ENCODE data around the gene PRM2.

- TF ChIP-seq, protein P1, sequence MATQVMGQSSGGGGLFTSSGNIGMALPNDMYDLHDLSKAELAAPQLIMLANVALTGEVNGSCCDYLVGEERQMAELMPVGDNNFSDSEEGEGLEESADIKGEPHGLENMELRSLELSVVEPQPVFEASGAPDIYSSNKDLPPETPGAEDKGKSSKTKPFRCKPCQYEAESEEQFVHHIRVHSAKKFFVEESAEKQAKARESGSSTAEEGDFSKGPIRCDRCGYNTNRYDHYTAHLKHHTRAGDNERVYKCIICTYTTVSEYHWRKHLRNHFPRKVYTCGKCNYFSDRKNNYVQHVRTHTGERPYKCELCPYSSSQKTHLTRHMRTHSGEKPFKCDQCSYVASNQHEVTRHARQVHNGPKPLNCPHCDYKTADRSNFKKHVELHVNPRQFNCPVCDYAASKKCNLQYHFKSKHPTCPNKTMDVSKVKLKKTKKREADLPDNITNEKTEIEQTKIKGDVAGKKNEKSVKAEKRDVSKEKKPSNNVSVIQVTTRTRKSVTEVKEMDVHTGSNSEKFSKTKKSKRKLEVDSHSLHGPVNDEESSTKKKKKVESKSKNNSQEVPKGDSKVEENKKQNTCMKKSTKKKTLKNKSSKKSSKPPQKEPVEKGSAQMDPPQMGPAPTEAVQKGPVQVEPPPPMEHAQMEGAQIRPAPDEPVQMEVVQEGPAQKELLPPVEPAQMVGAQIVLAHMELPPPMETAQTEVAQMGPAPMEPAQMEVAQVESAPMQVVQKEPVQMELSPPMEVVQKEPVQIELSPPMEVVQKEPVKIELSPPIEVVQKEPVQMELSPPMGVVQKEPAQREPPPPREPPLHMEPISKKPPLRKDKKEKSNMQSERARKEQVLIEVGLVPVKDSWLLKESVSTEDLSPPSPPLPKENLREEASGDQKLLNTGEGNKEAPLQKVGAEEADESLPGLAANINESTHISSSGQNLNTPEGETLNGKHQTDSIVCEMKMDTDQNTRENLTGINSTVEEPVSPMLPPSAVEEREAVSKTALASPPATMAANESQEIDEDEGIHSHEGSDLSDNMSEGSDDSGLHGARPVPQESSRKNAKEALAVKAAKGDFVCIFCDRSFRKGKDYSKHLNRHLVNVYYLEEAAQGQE (IDR thresholded peaks at IDR 0.05; ENCODE audit: insufficient read depth in 1 of 2, low read depth in 2 of 2, low read length in 2 of 2): no peak
- TF ChIP-seq SIN3A (IDR thresholded peaks at IDR 0.05; ENCODE audit: borderline replicate concordance, insufficient read depth, low read length): no peak
- TF ChIP-seq POLR2AphosphoS5 (IDR thresholded peaks at IDR 0.05; ENCODE audit: low read depth, low read length): no peak
- TF ChIP-seq TAF1 (IDR thresholded peaks at IDR 0.05; ENCODE audit: borderline replicate concordance, insufficient read depth, low read length): no peak
These were observed 1.5 kb upstream of the PRM2 start for GRCh38 chr16:11277607-11278337.

Measured in PFSK-1 (cell line).